BE2C (cell line): ENCODE measurements around the gene FBRSL1.

Experiments used
- DNase-seq: peaks from one replicate; pipeline ENCODE4 v3.0.0-alpha.2; 2020
- H3K27me3 ChIP-seq: fragments of 250-450 bp; sonication (Bioruptor Pico); 2 replicates; pipeline ENCODE4 v1.5.1; 2020; ENCODE audit warnings: mild to moderate bottlenecking
- H3K36me3 ChIP-seq: fragments of 250-450 bp; sonication (Bioruptor Pico); 2 replicates; pipeline ENCODE4 v1.5.1; 2020; ENCODE audit warnings: mild to moderate bottlenecking
- H3K4me1 ChIP-seq: fragments of 250-450 bp; sonication (Bioruptor Pico); 2 replicates; pipeline ENCODE4 v1.5.1; 2020
- H3K4me3 ChIP-seq: 2 replicates; pipeline ENCODE4 v1.5.1; 2011; ENCODE audit warnings: low read depth, low read length
- H3K9me3 ChIP-seq: fragments of 250-450 bp; sonication (Bioruptor Pico); 2 replicates; pipeline ENCODE4 v1.5.1; 2020
- TF ChIP-seq, protein P1 (sequence below): IDR thresholded peaks from 2 replicates; pipeline ENCODE4 v1.5.1; 2012; ENCODE audit warnings: mild to moderate bottlenecking, low read depth, low read length

The FBRSL1 gene

DNA sequence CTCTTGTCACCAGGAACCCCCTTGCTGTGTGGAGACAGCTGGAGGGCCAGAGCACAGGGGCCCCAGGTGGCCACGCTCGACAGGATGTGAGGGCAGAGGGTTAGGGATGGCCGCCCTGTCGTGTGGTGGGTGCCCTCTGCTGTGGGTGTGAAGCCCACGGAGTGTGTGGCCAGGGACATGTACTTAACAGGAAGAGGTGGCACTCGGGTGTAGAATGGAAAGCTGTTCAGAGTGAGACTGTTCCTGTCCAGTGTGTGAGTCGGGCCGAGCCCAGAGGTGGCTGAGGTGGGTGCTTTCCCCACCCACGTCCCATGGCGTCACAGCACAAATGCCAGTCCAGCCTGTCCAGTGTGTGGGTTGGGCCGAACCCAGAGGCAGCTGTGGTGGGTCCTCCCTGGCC lies 47.1 kb downstream of the FBRSL1 start:
- H3K9me3 ChIP-seq, result peaks cover 10% of the 10 kb centered on the region
- H3K4me1 ChIP-seq, result no peaks in the 10 kb centered on the region
- H3K36me3 ChIP-seq, result no peaks in the 10 kb centered on the region
- TF ChIP-seq, protein P1, sequence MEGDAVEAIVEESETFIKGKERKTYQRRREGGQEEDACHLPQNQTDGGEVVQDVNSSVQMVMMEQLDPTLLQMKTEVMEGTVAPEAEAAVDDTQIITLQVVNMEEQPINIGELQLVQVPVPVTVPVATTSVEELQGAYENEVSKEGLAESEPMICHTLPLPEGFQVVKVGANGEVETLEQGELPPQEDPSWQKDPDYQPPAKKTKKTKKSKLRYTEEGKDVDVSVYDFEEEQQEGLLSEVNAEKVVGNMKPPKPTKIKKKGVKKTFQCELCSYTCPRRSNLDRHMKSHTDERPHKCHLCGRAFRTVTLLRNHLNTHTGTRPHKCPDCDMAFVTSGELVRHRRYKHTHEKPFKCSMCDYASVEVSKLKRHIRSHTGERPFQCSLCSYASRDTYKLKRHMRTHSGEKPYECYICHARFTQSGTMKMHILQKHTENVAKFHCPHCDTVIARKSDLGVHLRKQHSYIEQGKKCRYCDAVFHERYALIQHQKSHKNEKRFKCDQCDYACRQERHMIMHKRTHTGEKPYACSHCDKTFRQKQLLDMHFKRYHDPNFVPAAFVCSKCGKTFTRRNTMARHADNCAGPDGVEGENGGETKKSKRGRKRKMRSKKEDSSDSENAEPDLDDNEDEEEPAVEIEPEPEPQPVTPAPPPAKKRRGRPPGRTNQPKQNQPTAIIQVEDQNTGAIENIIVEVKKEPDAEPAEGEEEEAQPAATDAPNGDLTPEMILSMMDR, result no peak
- DNase-seq, result no peak
- H3K4me3 ChIP-seq, result no peak overlapping the region
- no peaks in the 10 kb centered on the region for H3K27me3 ChIP-seq

GRCh38 chr12:132537836-132538662 lies 48.1 kb downstream of the FBRSL1 start:
- DNase-seq, result no peak
- TF ChIP-seq, protein P1, result no peak
- Histone ChIP-seq H3K4me3 (no peak overlapping the region), H3K4me1 (no peaks in the 10 kb centered on the region), H3K27me3 (no peaks in the 10 kb centered on the region), H3K36me3 (no peaks in the 10 kb centered on the region), H3K9me3 (peaks cover 6% of the 10 kb centered on the region; the same call in 1 of the 2 replicates)

- Histone ChIP-seq H3K4me3 (no peak overlapping the region), H3K4me1 (no peaks in the 10 kb centered on the region), H3K36me3 (no peaks in the 10 kb centered on the region), H3K9me3 (peaks cover 4% of the 10 kb centered on the region; the same call in 1 of the 2 replicates), H3K27me3 (no peaks in the 10 kb centered on the region)
- DNase-seq, result no peak
- TF ChIP-seq, protein P1, result no peak
These were observed 48.7 kb downstream of the FBRSL1 start for GRCh38 chr12:132538663-132538990.

DNA sequence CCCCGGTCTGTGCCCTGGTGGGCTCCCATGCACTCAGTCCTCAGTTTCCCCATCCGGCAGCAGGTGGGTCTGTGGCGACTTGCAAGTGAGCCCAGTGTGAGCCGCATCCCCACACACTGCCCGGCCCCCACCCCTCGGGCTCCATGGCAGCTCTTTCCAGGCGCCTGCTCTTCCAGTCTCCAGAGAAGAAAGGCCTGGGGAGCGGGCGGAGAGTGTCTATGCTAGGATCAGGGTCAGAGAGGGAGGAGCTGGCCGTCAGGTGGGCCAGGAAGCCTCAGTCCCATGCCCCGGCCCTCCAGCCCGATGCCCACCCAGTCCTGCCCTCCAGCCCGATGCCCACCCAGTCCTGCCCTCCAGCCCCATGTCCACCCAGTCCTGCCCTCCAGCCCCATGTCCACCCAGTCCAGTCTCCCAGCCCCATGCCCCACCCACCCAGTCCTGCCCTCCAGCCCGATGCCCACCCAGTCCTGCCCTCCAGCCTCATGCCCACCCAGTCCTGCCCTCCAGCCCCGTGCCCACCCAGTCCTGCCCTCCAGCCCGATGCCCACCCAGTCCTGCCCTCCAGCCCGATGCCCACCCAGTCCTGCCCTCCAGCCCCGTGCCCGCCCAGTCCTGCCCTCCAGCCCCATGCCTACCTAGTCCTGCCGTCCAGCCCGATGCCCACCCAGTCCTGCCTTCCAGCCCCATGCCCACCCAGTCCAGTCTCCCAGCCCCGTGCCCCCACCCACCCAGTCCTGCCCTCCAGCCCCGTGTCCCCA lies 49.2 kb downstream of the FBRSL1 start:
- Histone ChIP-seq H3K4me1 (no peaks in the 10 kb centered on the region), H3K9me3 (no peaks in the 10 kb centered on the region; the same call in 1 of the 2 replicates), H3K4me3 (no peak overlapping the region), H3K36me3 (no peaks in the 10 kb centered on the region), H3K27me3 (no peaks in the 10 kb centered on the region)
- no peak for DNase-seq
- TF ChIP-seq, protein P1, result no peak

GRCh38 chr12:132540436-132540835 lies 50.5 kb downstream of the FBRSL1 start:
- DNase-seq, result no peak
- H3K4me1 ChIP-seq, result no peaks in the 10 kb centered on the region
- H3K36me3 ChIP-seq, result no peaks in the 10 kb centered on the region
- H3K4me3 ChIP-seq, result no peak overlapping the region
- TF ChIP-seq, protein P1, result no peak
- H3K9me3 ChIP-seq, result no peaks in the 10 kb centered on the region; the same call in 1 of the 2 replicates
- no peaks in the 10 kb centered on the region for H3K27me3 ChIP-seq

DNA sequence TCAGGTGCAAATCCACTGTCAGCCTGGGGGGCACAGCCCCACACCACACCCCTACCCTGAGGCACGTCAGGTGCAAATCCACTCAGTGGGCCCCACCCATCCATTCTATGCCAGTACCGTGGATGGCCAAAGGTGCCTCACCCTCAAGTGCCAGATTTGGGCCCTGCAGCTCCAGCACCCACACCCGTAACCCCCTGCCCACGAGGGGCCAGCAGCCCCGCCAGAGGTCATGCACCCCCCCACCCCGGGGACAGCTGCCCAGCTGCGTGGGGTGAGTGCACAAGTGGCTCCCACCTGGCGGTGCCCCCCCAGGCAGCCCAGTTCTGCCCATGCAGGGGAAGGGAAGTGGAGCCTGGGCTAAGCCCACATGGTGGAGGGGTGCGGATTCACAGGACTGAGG lies 51.2 kb downstream of the FBRSL1 start:
- no peaks in the 10 kb centered on the region for H3K4me1 ChIP-seq
- H3K9me3 ChIP-seq, result no peaks in the 10 kb centered on the region; the same call in 1 of the 2 replicates
- DNase-seq, result no peak
- no peaks in the 10 kb centered on the region for H3K27me3 ChIP-seq
- no peaks in the 10 kb centered on the region for H3K36me3 ChIP-seq
- no peak overlapping the region for H3K4me3 ChIP-seq
- TF ChIP-seq, protein P1, result no peak
